Adrenal gland (tissue), 12 donors: ENCODE measurements around the gene BSPRY. TPM values are rescaled to one million over a fixed set of nuclear protein-coding genes. Genes with fewer than 3 reads are reported as not detected.

Source experiments
- DNase-seq, 7 donors: peaks; one replicate each; pipeline ENCODE4 v3.0.0-alpha.2; 2019 to 2020
- H3K27ac ChIP-seq, 5 donors: fragments of 200-600 bp; sonication (generic) in 4 of 5; 1 replicate in 3 of 5; 2 replicates in 2 of 5; pipeline versions ENCODE4 v1.5.1 to v1.8.0; 2016 to 2020; ENCODE audit warnings: mild to moderate bottlenecking in 1 of 5
- H3K27me3 ChIP-seq: fragments of 200-600 bp; 2 replicates; pipeline ENCODE4 v1.8.0; 2021
- H3K36me3 ChIP-seq, 2 donors: fragments of 200-600 bp; replicated peaks in 1 of 2; 1 replicate in 1 of 2; 2 replicates in 1 of 2; pipeline versions ENCODE4 v1.5.1 to v1.8.0; 2018 to 2022
- H3K4me1 ChIP-seq, 2 donors: fragments of 200-600 bp; replicated peaks in 1 of 2; 1 replicate in 1 of 2; 2 replicates in 1 of 2; pipeline versions ENCODE4 v1.5.1 to v1.8.0; 2018 to 2021
- H3K4me3 ChIP-seq, 4 donors: fragments of 200-600 bp; sonication (generic) in 3 of 4; one replicate each; pipeline ENCODE4 v1.5.1; 2016 to 2018
- H3K9me3 ChIP-seq, 3 donors: fragments of 200-600 bp; sonication (generic) in 1 of 3; replicated peaks in 1 of 3; 1 replicate in 2 of 3; 2 replicates in 1 of 3; pipeline versions ENCODE4 v1.5.1 to v1.8.0; 2016 to 2021
- POLR2A ChIP-seq, 2 donors: fragments of 450-650 bp; IDR thresholded peaks; one replicate each; pipeline ENCODE4 v1.6.1; 2017; ENCODE audit warnings: antibody characterized with exemption in 2 of 2, mild to moderate bottlenecking in 2 of 2, moderate library complexity in 1 of 2
- WGBS, 4 donors: extraction: QIAGEN DNeasy Blood & Tissue Kit in 2 of 4; methylation state at CpG; one replicate each; pipeline versions ENCODE4 v1.1.5 to v1.1.7; 2013 to 2017; 5-methylcytosine and 5-hydroxymethylcytosine counted together
- intact Hi-C, 2 donors: fragments of 100-400 bp; cut with DNase I; formaldehyde crosslinking; loops; one replicate each; pipeline versions ENCODE4 v1.14.1 to v1.15.0; 2022 to 2023
- polyA plus RNA-seq, 3 donors: library from polyadenylated mRNA; stranded (reverse); fragments of 200-250 nt in 2 of 3; fragments of 350-450 nt in 1 of 3; fragmentation: Illumina TruSeq in 1 of 3; extraction: RNeasy Lipid Tissue Mini Kit (QIAGEN cat#74804) in 1 of 3; gene quantifications; one replicate each; pipeline ENCODE4 v1.2.3, GENCODE V29; 2013 to 2014
- total RNA-seq, 9 donors: library from RNA; depleted of rRNA in 4 of 9; stranded (reverse); fragments of >200 nt in 4 of 9; fragments of 120-200 nt in 1 of 9; fragmentation: NEBNext Ultra II Directional in 1 of 9; extraction: Animal tissue kit (Norgen Biotek cat#: 25700) in 1 of 9; gene quantifications; one replicate each; pipeline versions ENCODE4 v1.1.0 to v1.2.4, GENCODE V29; 2013 to 2023
- TF ChIP-seq, protein P1 (sequence below), 6 experiments: fragments of 450-650 bp in 4 of 6; fragments of 200-600 bp in 2 of 6; sonication (generic) in 1 of 6; IDR thresholded peaks; 1 replicate in 5 of 6; 2 replicates in 1 of 6; pipeline versions ENCODE4 v1.5.1 to v1.8.0; 2016 to 2021; ENCODE audit warnings: antibody characterized with exemption in 6 of 6, mild to moderate bottlenecking in 2 of 6, moderate library complexity in 1 of 6
- donor health status: healthy with polysubstance abuse.
- donor health status: Bipolar disorder and iron deficiency.
- donor health status: DM: yes; HTN: yes; CAD: no.
- donor health status: DM: no; HTN: no; CAD: no.
- donor health status: DM: no; HTN: no; CAD: no.
- donor health status: DM: yes; HTN: yes; CAD: no.

The BSPRY gene
- total and polyA plus RNA-seq, 12 donors: 0.89 to 18.6 (median 3.7) TPM

GRCh38 chr9:113350107-113350661 is 843 bp downstream of the BSPRY start:
- no peaks in the 10 kb centered on the region for H3K27me3 ChIP-seq
- peaks cover 0 to 7% of the 10 kb centered on the region in 2 donors for H3K4me1 ChIP-seq
- H3K4me3 ChIP-seq: peak overlapping the region in 1 of 4 donors; percentile 85
- H3K36me3 ChIP-seq: no peaks in the 10 kb centered on the region
- peak in 1 of 7 donors; percentile 43 for DNase-seq
- TF ChIP-seq, protein P1, sequence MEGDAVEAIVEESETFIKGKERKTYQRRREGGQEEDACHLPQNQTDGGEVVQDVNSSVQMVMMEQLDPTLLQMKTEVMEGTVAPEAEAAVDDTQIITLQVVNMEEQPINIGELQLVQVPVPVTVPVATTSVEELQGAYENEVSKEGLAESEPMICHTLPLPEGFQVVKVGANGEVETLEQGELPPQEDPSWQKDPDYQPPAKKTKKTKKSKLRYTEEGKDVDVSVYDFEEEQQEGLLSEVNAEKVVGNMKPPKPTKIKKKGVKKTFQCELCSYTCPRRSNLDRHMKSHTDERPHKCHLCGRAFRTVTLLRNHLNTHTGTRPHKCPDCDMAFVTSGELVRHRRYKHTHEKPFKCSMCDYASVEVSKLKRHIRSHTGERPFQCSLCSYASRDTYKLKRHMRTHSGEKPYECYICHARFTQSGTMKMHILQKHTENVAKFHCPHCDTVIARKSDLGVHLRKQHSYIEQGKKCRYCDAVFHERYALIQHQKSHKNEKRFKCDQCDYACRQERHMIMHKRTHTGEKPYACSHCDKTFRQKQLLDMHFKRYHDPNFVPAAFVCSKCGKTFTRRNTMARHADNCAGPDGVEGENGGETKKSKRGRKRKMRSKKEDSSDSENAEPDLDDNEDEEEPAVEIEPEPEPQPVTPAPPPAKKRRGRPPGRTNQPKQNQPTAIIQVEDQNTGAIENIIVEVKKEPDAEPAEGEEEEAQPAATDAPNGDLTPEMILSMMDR (IDR thresholded peaks at IDR 0.05): no peak
- TF ChIP-seq POLR2A (IDR thresholded peaks at IDR 0.05): no peak
- H3K27ac ChIP-seq: no peak overlapping the region
- H3K9me3 ChIP-seq: no peaks in the 10 kb centered on the region
- intact Hi-C loops: no loop called here
- WGBS, 4 donors: 8 to 11% (median 10%) methylated on average over 13 to 14 of the region's 14 CpGs

GRCh38 chr9:113350937-113351336 is 1.6 kb downstream of the BSPRY start:
- no peak for DNase-seq
- H3K4me3 ChIP-seq: no peak overlapping the region
- H3K27ac ChIP-seq: no peak overlapping the region
- 54 to 61% (median 60%) methylated on average over 5 to 6 of the region's 6 CpGs for WGBS, 4 donors
- no peaks in the 10 kb centered on the region for H3K9me3 ChIP-seq
- TF ChIP-seq, protein P1 (IDR thresholded peaks at IDR 0.05): no peak
- no peak for TF ChIP-seq POLR2A (IDR thresholded peaks at IDR 0.05)
- H3K4me1 ChIP-seq: peaks cover 0 to 7% of the 10 kb centered on the region in 2 donors
- intact Hi-C loops: no loop called here
- no peaks in the 10 kb centered on the region for H3K27me3 ChIP-seq
- H3K36me3 ChIP-seq: no peaks in the 10 kb centered on the region

DNA sequence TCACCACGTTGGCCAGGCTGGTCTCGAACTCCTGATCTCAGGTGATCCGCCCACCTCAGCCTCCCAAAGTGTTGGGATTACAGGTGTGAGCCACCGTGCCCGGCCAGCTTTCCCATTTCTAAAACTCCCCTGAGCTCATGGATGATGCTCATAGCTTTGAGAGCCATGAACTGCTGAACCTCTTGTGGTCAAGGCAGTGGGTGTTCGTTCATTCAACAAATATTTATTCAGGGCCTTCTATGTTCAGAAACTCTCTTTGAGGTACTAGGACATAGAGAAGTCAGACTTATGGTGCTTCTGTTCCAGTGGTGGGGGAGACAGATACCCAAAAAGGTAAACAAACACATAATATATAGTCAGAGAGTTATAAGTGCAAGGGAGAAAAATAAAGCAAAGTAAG is 2.7 kb downstream of the BSPRY start:
- H3K9me3 ChIP-seq: no peaks in the 10 kb centered on the region
- DNase-seq: peak in 1 of 7 donors; percentile 15
- WGBS, 4 donors: 83 to 87% (median 85%) methylated on average over 6 of the region's 6 CpGs
- H3K27me3 ChIP-seq: no peaks in the 10 kb centered on the region
- peaks cover 0 to 7% of the 10 kb centered on the region in 2 donors for H3K4me1 ChIP-seq
- TF ChIP-seq, protein P1 (IDR thresholded peaks at IDR 0.05): no peak
- TF ChIP-seq POLR2A (IDR thresholded peaks at IDR 0.05): no peak
- no peaks in the 10 kb centered on the region for H3K36me3 ChIP-seq
- intact Hi-C loops: no loop called here
- no peak overlapping the region for H3K27ac ChIP-seq
- no peak overlapping the region for H3K4me3 ChIP-seq

GRCh38 chr9:113352411-113352810 is 3.1 kb downstream of the BSPRY start:
- Histone ChIP-seq H3K36me3 (no peaks in the 10 kb centered on the region), H3K9me3 (no peaks in the 10 kb centered on the region), H3K27me3 (no peaks in the 10 kb centered on the region), H3K4me1 (peaks cover 0 to 7% of the 10 kb centered on the region in 2 donors), H3K27ac (no peak overlapping the region), H3K4me3 (no peak overlapping the region)
- intact Hi-C loops: no loop called here
- 79 to 90% (median 87%) methylated on average over 1 of the region's 1 CpG for WGBS, 4 donors
- TF ChIP-seq POLR2A (IDR thresholded peaks at IDR 0.05): no peak
- TF ChIP-seq, protein P1 (IDR thresholded peaks at IDR 0.05): no peak
- DNase-seq: peak in 1 of 7 donors; percentile 11
